OCI-LY3 (cell line): ENCODE measurements around the gene PBRM1.

Source experiments
- CTCF ChIP-seq: fragments of 200-600, 300-600 bp; sonication (generic); IDR thresholded peaks from 2 replicates; pipeline ENCODE4 v1.5.1; 2014; ENCODE audit warnings: antibody characterized with exemption, low read length, low read depth
- EZH2phosphoT487 ChIP-seq: fragments of 200-600 bp; shearing (Covaris generic); IDR thresholded peaks from 2 replicates; pipeline ENCODE4 v1.6.1; 2018; ENCODE audit warnings: antibody characterized with exemption, mixed run types, low read depth

GRCh38 chr3:52546111-52546901 lies 139.4 kb downstream of the PBRM1 start:
- TF ChIP-seq CTCF: no peak
- no peak for TF ChIP-seq EZH2phosphoT487
